Stimulated activated CD8-positive, alpha-beta memory T cell treated with anti-CD3 and anti-CD28 coated beads, Interleukin-12 subunit alpha, Interleukin-12 subunit beta, amount 100 ng/mL, for 4 hours (primary cell): ENCODE data around the gene HSFX4.
"Not testable (repeated sequence)": the region's sequence is repeated elsewhere in the genome, so short reads cannot be mapped to it uniquely, and the experiment has no call there.

Experiments
- DNase-seq: peaks from one replicate; pipeline ENCODE4 v3.0.0-alpha.2; 2020; ENCODE audit warnings: low read depth

Gene HSFX4

GRCh38 chrX:149938427-149938880 is 9.1 kb downstream of the HSFX4 start, which contains the start of gene EOLA2:
Gene EOLA2 (minus strand): TSS chrX:149938491. CDS start chrX:149933874, 4,617 bp downstream.
- DNase-seq: peak; percentile 80

GRCh38 chrX:149938881-149939654 is 9.7 kb downstream of the HSFX4 start:
- DNase-seq: peak; percentile 71

GRCh38 chrX:149939655-149939904 is 10.2 kb downstream of the HSFX4 start:
- no peak for DNase-seq

GRCh38 chrX:149939905-149940673 is 10.7 kb downstream of the HSFX4 start:
- peak; percentile 75 for DNase-seq

GRCh38 chrX:149940674-149941024 is 11.3 kb downstream of the HSFX4 start:
- not testable (repeated sequence) for DNase-seq

- not testable (repeated sequence) for DNase-seq
These were observed 15.8 kb downstream of the HSFX4 start for GRCh38 chrX:149945087-149945670.

- not testable (repeated sequence) for DNase-seq
These were observed 16.4 kb downstream of the HSFX4 start for GRCh38 chrX:149945820-149946219.

- not testable (repeated sequence) for DNase-seq
These were observed 17.6 kb downstream of the HSFX4 start for GRCh38 chrX:149946932-149947331.

- DNase-seq: no peak
These were observed 18.6 kb downstream of the HSFX4 start for GRCh38 chrX:149948016-149948415.

GRCh38 chrX:149949743-149950436 is 20.5 kb downstream of the HSFX4 start:
- DNase-seq: no peak

GRCh38 chrX:149950681-149951080 is 21.3 kb downstream of the HSFX4 start:
- no peak for DNase-seq

- DNase-seq: no peak
These were observed 32.2 kb downstream of the HSFX4 start for GRCh38 chrX:149961572-149961971.

- no peak for DNase-seq
These were observed 32.6 kb downstream of the HSFX4 start for GRCh38 chrX:149962010-149962409.

- DNase-seq: no peak
These were observed 33.7 kb downstream of the HSFX4 start for GRCh38 chrX:149962859-149963757.

GRCh38 chrX:149979126-149979644 is 49.8 kb downstream of the HSFX4 start:
- DNase-seq: no peak
